Urothelium cell line (cell line): ENCODE measurements around the gene AFDN.

Experiments
- DNase-seq: peaks from one replicate; pipeline ENCODE4 v3.0.0; 2011; ENCODE audit warnings: low spot score, mixed read lengths
- FAIRE-seq: peaks from 2 replicates; lab custom pipeline; 2011; peaks lifted over from hg19 to GRCh38; lab: Jason Lieb, UNC

AFDN gene

DNA sequence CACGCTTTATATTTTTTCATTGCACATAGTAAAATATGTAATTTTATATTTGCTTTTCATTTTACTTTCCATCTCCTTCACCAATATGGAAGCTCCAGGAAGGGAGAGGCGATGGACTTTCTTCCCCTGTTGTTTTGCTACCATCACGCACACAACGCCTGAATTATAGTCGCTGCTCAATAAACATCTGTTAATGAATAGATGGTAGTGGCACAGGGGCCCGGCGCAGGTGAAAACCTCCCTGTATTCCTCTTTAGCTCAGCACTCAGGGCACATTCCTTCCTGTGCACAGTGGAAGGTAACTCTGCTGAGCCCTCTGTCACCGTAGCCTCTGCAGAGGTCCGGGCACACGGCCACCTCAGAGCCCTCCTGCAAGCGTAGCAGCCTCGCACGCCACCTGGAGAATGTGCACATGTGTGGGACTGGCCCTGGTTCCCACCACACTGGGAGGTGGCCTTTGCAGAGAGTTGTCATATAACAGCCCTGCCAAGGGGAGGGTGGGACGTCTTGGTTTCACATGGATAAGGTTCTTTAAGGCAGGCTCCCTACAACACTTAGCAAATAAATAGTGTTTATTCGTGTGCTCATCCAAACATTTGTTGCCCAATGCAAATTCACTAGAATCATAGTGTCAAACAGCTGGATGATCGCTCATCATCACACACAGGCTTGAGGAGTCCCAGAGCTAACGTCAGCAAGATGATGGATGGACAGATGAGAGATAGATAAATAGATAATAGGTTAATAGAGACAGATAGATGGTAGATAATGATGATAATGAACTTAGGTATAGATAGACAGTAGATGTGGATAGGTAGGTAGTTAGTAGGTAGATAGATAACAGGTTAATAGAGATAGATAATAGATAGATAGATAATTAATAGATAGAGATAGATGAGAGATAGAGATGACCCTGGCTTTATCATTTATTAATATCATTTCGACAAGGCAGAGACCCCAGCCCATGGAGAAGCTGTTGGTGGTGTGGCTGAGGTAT lies 32.3 kb upstream of the AFDN start:
- DNase-seq (no peak), FAIRE-seq (no peak)

DNA sequence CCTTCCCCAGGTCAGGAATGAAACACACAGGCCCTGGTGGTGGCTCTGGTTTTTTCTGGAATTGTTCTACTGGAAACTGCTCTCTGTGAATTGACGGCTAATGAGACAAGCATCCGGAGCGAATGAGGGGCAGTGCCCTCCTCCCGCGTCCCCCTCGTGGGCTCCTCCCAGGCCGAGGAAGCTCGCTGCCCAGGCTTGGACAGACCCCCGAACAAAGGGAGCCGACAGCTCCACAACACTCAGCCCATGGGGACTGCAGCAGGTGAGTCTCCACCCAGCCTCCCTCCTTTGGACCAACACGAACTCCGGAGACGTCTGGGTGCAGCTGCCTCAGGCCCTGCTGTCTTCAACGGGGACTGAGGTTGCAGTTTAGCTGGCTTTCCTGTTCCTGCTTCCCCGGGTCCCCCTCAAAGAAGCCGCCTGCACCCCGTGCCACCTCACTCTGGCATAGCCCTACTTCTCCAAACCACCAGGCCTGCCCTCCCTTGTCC lies 31.3 kb upstream of the AFDN start:
- FAIRE-seq = no peak

DNA sequence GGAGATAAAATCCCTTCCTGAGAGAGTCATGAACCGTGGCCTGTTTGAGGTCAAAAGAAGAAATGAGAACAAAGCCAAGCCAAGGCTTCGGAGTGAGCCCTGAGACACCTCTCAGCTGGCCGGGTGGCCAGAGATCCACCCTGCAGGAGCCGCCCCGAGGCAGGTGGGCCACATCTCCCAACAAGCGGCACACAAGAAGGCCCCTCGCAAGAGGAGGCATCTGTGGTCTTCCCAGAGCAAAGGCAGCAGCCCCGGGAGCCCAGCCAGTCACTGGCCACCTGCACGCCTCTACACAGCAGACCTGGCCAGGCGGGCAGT lies 30.9 kb upstream of the AFDN start:
- FAIRE-seq = no peak
- no peak for DNase-seq

More for the DNA sequence above, 31.3 kb upstream of the AFDN start:
- DNase-seq = no peak

DNA sequence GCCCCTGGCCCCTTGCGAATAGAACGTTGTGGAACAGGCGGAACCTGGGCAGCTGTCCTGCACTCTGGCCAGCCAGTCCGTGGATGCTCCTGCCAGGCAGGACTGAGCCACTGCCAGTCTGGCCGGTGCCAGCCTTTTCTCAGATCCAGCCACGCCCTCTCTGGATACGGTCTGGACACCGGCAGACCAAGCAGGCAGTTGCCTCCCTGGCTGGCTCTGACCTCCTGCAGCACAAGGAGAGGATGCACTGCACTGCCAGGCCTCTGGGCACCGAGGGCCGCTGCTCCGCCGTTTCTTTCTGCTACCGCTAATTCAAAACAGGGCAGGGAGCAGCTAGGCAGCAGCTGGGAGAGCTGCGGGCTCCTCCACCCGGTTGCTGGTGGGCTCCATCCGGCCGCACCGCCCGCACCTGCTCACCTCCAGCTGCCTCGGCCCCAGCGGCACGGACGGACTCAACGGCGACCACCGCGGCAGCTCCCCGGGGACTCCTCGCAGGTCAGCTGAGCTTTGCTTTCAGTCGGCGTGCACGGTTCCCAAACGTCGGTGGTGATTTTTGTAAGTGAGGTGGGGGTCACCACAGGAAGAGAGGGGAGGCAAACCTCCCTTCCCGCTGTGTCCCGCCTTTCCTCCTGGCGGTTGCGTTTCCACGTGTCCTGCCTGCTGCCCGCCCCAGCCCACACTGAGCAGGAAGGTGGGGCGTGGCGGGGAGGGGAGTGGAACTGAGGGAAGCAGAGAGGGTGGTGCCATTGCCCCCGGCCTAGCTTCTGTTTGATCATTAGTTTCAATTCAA lies 30.3 kb upstream of the AFDN start:
- no peak for FAIRE-seq
- DNase-seq = no peak

DNA sequence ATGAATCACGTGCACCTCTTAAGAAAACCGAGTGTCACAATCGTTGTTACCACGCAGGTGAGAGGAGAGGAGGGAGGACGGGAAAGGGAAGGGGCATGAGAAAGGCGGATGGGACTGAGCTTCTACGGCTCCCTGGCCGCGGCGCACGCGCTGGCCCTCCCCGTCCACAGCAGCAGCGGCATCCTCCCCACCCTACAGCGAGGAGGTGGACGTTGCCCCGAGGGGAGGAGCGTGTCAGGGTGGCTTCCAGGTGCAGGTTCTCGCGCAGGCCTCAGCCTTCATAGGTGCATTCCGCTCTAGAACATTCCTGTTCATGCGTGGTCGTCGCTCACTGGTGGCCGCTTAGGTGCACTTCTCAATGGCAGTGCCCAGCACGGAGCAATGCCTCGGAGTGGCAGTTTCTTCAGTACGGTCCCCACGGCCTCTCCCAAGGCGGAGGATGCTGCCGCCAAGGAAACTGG lies 29.7 kb upstream of the AFDN start:
- no peak for DNase-seq
- FAIRE-seq = no peak

DNA sequence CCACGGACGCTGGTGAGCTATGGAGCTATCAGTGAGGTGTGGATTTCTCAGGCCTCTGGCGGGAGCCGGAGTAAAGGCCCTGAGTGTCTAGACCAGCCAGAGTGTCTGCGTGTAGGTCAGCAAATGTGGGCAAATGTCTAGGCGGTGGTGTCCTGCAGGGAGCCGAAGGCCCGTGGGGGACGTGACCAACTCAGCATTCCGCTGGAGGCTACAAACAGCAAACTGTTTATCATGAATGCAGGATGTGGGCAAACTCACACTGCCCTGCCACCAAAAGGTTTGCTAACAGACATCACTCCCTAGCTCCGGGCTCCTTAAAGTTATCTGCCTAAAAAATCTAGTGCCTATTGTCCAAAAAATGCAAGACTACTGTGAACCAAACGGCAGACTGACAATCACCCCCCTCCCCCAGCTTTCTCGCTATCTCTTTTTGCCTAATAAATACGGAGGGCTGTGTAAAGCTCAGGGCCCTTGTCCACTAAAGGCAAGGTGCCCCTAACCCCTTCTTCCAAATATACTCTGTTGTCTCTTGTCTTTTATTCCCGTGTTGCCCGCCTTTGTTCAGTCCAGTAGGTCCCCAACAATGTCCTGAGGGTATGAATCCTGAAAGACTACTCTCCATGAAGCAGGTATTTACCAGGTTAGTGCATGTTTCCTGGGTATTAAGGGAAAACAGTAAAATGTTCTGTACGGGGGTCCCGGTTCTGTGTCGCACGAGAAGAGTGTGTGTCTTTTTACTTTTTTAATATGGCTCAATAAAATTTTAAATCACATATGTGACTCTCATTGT lies 29.0 kb upstream of the AFDN start:
- FAIRE-seq (no peak), DNase-seq (no peak)

DNA sequence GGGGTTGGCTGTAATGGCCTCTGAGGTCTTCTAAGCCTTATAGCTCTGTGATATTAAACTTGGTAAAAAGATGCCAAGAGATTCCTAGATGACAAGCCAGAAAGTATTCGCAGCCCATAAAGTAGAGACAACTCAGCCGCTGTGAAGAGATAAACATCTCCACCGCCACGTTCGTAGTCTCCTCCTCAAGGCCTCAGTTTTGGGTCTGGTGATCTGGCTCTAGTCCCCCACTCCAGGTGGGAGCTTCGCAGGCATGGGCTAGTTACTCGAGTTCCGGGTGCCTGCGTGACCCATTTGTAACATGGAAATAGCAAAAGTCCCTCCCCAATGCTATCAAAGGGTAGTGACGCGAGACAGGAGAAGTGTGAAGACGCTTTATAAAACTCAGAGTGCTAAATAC lies 28.3 kb upstream of the AFDN start:
- FAIRE-seq = no peak

DNA sequence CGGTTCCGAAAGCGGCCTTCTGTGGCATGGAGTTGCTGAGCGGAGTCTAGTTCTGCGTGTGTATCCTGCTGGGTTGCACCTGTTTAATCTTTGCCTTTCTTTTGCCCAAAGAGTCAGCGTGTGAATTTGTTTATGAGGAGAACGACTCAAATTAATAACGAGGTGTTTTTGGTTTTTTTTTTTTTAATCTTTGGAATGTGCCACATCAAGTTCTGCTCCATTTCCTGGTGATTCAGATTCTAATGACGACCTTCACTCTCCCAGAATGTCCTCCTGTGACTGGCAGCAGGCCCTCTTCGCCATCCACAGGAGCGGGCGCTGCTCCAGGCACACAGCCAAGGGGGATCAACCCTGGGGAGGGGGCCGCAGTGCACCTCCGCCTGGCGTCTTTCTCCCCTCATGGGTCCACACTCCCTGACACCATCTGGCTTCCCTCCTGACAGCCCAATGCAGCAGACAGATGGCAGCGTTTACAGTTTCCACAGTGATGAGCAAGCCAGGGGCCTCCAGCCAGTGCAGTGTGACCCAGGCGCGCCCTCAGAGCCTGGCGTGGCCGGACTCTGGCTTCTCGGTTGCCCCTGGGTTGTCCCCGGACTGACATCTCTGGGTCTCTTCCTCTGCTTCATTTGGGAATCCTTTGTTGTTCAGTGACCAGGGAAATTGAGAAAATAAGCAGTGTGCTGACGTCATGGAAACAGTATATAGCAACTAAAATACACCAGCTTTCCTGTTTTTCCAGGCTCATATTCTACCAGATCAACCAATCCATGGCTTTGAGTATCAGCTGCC lies 27.5 kb upstream of the AFDN start:
- DNase-seq (no peak), FAIRE-seq (no peak)

More for the DNA sequence above, 28.3 kb upstream of the AFDN start:
- DNase-seq = no peak

DNA sequence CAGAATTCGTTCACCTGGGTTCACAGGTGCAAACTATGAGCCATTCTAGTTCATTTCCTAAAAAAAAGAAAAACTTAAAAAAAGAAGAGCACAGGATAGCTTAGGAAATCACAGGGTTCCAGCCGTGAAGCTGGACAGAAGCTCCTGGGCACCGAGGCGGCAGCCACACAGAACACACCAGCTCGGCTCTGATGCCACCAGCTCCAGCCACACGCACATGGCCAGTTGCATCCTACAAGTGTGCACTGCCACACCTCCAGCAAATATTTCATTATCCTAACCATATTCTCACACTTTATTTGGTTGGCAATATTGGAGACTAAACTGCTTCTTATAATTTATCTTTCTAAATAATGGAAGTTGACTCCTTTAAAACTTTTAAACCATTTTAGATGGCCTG lies 26.2 kb upstream of the AFDN start:
- DNase-seq (no peak), FAIRE-seq (no peak)

DNA sequence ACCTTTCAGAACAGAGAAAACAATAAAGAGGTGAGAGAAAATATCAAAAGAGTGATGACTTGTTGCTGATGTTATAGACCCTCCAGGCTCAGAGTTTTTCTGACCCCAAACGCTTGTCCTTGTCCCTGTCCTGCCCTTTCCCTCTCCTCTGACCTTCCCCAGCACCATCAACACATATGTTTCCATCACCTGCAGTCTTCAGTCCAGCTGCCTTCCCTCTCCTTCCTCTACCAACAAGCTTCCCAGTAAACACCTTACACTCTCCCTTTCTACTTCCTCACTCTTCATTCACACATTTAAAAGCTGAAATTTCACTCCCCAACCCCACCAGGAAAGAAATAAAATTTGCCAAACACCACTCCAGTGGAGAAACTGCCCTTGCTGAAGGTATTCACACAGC lies 25.4 kb upstream of the AFDN start:
- DNase-seq (no peak), FAIRE-seq (no peak)

DNA sequence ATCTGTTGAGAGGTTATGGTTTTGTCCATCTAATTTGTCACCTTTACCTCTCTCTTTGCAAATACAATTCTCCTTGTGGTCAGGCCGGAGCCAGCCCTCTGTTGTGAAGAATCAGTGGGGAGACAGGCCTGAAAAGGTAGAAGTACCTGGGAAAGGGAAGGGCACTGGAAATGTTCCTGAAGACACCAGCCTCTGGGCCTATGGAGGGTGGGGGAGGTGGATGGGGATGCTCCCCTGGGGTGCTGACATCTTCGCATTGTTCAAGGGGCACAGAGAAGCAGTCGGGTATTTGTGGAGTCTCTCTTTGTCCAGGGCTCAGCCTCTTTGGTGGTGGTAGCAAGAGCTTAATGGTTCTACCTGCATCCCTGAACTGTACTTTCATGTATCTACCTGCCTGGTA lies 24.4 kb upstream of the AFDN start:
- no peak for FAIRE-seq
- no peak for DNase-seq

DNA sequence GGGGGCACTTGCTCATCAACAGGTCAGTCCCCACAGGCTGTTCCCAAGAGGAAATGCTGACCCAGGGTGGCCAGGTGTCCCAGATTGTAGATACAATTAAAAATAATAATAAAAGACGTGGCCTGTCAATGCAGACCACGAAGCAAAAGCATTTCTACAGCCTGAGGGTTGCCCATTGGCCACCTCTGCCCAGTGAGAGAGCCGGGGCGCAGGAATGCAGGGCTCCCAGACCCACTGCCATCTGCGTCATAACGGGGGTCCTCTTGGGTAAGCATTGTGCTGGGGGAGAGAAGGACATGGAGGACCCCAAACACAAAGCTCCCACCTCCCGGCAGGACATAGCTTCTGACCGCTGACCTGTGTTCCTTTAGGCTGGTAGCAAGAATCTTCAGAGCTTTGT lies 22.9 kb upstream of the AFDN start:
- FAIRE-seq = no peak

DNA sequence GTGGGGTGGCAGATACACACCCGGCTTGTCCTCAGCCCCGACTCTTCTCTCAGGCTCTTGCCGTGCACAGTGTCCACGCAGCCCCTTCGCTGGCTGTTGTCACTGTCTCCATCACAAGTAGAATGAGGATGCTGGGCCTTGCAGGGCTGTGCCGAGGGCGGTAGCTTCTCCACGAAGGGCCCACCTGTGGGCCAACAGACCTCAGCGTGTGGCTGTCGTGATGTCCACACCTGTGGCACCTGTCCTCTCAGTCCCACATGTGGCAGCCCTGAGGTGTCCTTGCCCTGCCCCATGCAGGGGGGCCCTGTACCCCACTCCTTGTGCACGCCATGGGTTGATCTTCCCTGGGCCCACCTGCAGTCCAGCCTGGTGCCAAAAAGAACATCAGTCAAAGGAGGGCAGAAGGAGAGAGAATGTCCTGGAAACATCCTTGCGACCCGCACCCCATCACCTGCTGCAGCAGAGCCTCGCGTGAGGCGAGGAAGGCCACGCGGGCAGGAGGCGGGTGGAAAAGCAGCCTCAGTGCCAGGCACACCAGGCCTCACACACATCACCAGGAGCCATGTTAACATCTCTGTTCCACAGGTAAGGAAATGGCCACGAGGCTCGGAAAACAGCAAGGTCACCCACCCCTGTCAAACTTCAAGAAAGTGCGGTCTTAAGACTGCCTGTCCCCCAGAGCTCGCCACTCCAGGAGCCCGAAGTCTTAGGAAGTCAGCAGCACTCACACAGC lies 22.3 kb upstream of the AFDN start:
- DNase-seq (no peak), FAIRE-seq (no peak)

More for the DNA sequence above, 22.9 kb upstream of the AFDN start:
- no peak for DNase-seq

DNA sequence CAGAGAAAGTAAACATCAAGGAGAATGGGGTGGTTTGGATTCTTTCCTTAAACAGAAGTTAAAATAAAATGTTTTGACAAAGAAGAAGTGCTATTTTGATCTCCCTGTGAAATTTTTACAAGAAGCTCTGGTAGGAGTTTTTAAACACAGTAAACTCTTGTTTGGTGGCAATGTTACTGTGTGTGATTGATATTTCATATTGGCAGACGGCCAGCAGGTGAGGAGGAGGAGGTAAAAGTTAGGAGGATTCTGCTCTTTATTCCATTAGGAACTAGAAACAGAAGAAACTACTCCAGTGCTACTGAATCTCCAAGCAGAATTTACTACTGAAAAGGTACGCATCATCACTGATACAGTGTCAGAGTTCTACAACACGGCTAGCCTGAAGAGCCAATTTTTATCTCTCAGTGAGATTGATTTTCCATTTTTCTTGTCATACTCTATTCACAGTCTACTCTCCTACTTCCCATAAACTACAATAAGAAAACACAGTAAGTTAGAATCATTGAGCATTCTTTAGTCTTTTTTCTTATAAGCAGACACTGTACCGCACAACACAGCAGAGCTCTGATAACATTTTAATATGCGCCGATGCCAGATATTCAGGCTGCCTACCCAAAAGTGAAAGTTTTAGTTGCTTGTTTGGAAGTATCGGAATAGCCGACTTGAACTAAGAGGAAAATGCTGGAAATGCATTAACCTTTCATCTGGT lies 21.2 kb upstream of the AFDN start:
- DNase-seq (no peak), FAIRE-seq (no peak)

DNA sequence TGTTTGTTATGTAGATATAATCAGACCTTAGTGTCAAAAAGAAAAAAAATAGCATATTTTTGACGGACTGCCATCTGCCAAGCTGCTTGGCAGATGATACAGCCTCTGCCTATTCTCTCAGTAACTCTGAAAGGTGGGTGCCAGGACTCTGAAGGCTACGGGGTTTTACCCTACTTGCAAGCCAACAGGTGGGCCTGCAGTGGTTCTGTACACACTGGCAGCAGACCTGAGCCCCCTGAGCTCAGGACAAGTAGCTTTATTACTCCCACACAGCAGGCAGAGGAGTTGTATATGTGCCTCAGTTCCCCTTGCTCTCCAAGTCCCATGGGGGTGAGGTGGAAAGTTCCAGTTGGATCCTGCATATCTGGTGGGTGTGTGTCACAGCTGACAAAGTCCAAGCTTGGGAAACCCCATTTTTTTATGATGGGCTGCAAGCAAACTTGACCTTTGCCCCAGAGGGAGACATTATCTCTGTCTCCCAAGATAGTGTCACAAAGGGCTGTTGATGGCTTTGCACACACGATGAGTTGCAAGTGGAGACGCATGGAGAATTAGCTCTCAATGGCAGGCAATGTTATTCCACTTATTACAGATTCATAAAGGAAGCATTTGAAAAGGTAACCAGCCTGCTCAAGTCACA lies 20.5 kb upstream of the AFDN start:
- FAIRE-seq = no peak
- no peak for DNase-seq

DNA sequence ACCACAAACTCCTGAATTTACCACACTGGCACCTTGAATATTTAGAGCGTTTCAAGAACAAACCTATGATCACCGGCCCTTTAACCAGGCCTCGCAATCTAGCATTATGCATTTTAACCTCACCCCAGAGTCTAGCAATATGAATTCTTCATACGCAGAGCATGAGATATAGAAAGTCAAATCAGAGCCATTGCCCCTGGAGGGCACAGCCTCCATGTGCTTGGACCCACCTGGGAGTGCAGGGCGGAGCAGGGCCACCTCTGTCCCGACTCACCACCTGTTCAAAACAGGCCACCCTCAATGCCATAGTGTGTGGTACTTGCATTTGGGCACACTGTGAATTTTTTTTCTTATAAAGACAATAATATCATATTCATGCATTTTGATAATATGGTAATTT lies 19.5 kb upstream of the AFDN start:
- no peak for DNase-seq
- FAIRE-seq = no peak

DNA sequence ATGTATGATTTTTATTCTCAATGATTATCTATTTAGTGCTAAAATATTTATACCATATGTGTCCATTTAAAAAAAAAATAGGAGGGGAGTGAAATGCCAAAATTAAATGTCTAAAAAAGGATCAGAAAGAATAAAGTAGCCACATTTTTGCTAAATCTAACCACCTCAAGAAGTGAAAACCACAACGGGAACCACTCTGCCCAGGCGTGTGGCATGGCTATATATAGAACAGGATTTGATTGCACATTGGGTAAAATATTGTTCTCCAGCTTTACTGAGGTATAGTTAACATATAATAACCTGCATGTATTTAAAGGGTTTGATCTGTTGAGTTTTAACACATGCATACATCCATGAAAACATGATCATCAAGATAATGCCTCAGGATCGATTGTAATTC lies 19.0 kb upstream of the AFDN start:
- FAIRE-seq = no peak

DNA sequence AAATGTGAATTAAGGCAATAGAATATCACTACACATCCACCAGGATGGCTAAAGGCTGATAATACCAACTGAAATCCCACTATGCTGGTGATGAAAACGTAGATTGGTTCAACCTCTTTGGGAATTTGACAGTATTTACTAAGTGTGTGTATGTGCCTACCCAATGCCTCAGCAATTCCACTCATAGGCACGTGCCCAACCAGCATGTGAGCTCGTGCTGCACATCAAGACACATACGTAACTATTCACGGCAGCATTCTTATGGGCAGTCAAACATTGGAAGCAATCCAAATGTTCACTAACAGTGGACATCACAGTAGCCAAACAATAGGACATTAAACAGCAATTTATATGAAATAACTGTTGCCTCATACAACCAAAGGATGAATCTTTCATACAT lies 15.7 kb upstream of the AFDN start:
- FAIRE-seq (no peak), DNase-seq (no peak)

More for the DNA sequence above, 19.0 kb upstream of the AFDN start:
- no peak for DNase-seq
